OCI-M2 (cell line): Measurements from ENCODE around the gene SCUBE1.

Source experiments
- DNase-seq: peaks from one replicate; lab custom pipeline; 2025; ENCODE audit not compliant: unreplicated experiment; lab: John Stamatoyannopoulos, UW

Gene SCUBE1

GRCh38 chr22:43160497-43161126 is 182.6 kb downstream of the SCUBE1 start:
- DNase-seq, result no peak

GRCh38 chr22:43159484-43160178 is 183.5 kb downstream of the SCUBE1 start:
- DNase-seq, result no peak

- DNase-seq, result no peak
These were observed 184.2 kb downstream of the SCUBE1 start for GRCh38 chr22:43158778-43159483.

GRCh38 chr22:43157874-43158546 is 185.2 kb downstream of the SCUBE1 start:
- DNase-seq, result no peak

GRCh38 chr22:43156413-43156812 is 186.8 kb downstream of the SCUBE1 start:
- DNase-seq, result no peak

- DNase-seq, result no peak
These were observed 187.4 kb downstream of the SCUBE1 start for GRCh38 chr22:43155789-43156188.

GRCh38 chr22:43154887-43155536 is 188.2 kb downstream of the SCUBE1 start:
- DNase-seq, result no peak

GRCh38 chr22:43153899-43154298 is 189.3 kb downstream of the SCUBE1 start:
- DNase-seq, result no peak

- no peak for DNase-seq
These were observed 190.7 kb downstream of the SCUBE1 start for GRCh38 chr22:43152357-43153071.

- DNase-seq, result no peak
These were observed 191.2 kb downstream of the SCUBE1 start for GRCh38 chr22:43152003-43152356.

GRCh38 chr22:43151251-43152002 is 191.7 kb downstream of the SCUBE1 start, which contains the start of gene TSPO:
TSPO (plus strand) TSS chr22:43151559; CDS start chr22:43159239, 7,680 bp downstream.
- no peak for DNase-seq

GRCh38 chr22:43150731-43151206 is 192.4 kb downstream of the SCUBE1 start:
- no peak for DNase-seq

- DNase-seq, result no peak
These were observed 194.6 kb downstream of the SCUBE1 start for GRCh38 chr22:43148581-43148980.

GRCh38 chr22:43147821-43148220 is 195.4 kb downstream of the SCUBE1 start:
- DNase-seq, result no peak
